K562 (cell line): Measurements from ENCODE around the gene NEU1. TPM values are rescaled to one million over a fixed set of nuclear protein-coding genes. Genes with fewer than 3 reads are reported as not detected.

Experiments used
- CCAR2 ChIP-seq: fragments of 200-400 bp; formaldehyde crosslinking; IDR thresholded peaks from 2 replicates; pipeline ENCODE4 v1.6.1; 2017; ENCODE audit warnings: mild to moderate bottlenecking, low read depth, low read length
- EWSR1 ChIP-seq: fragments of 450-650 bp; IDR thresholded peaks from 2 replicates; pipeline ENCODE4 v1.6.1; 2018; ENCODE audit warnings: borderline replicate concordance, mild to moderate bottlenecking, low read depth, moderate library complexity; ENCODE audit not compliant: partially characterized antibody
- FOS ChIP-seq: IDR thresholded peaks from 3 replicates; pipeline ENCODE4 v1.6.1; 2011; ENCODE audit not compliant: insufficient read length; ENCODE audit errors: extremely low read depth
- GABPB1 ChIP-seq: sonication (generic); formaldehyde crosslinking; IDR thresholded peaks from 2 replicates; pipeline ENCODE4 v1.8.0; 2022; ENCODE audit warnings: mild to moderate bottlenecking, missing genetic modification reagents
- HDAC1 ChIP-seq, 2 experiments: fragments of 450-650 bp; IDR thresholded peaks; 2 replicates each; pipeline ENCODE4 v1.6.1; 2016 to 2017; ENCODE audit warnings: inconsistent platforms in 1 of 2, mild to moderate bottlenecking in 1 of 2, moderate library complexity in 1 of 2
- JUN ChIP-seq, 2 experiments: sonication (generic) in 1 of 2; formaldehyde crosslinking in 1 of 2; IDR thresholded peaks; 2 replicates each; pipeline versions ENCODE4 v1.6.1 to v1.8.0; 2012 to 2022; ENCODE audit warnings: borderline replicate concordance in 2 of 2, mild to moderate bottlenecking in 2 of 2, improper control_type of control experiment in 1 of 2, low read depth in 1 of 2, low read length in 1 of 2, missing genetic modification reagents in 1 of 2
- KLF13 ChIP-seq: fragments of 450-650 bp; IDR thresholded peaks from 2 replicates; pipeline ENCODE4 v1.6.1; 2016; ENCODE audit warnings: missing genetic modification characterization, low read depth, mild to moderate bottlenecking, missing compliant biosample characterization, moderate library complexity, borderline replicate concordance
- PHF8 ChIP-seq: fragments of 200-600 bp; sonication (generic); IDR thresholded peaks from 2 replicates; pipeline ENCODE4 v1.6.1; 2012; ENCODE audit warnings: mixed run types, mild to moderate bottlenecking, inconsistent platforms, low read length, moderate library complexity, borderline replicate concordance
- RFX5 ChIP-seq: IDR thresholded peaks from 2 replicates; pipeline ENCODE4 v1.6.1; 2011; ENCODE audit warnings: low read depth, mild to moderate bottlenecking, improper control_type of control experiment, low read length
- RUNX1 ChIP-seq: sonication (generic); IDR thresholded peaks from 2 replicates; pipeline ENCODE4 v1.6.1; 2016; ENCODE audit warnings: antibody characterized with exemption, low read depth
- SMC3 ChIP-seq: conservative IDR thresholded peaks from 2 replicates; pipeline ENCODE4 v1.6.1; 2011; ENCODE audit warnings: low read depth, low read length, improper control_type of control experiment; ENCODE audit not compliant: insufficient read depth
- SPI1 ChIP-seq: IDR thresholded peaks from 2 replicates; pipeline ENCODE4 v1.6.1; 2011; ENCODE audit warnings: low read depth, low read length, control low read depth, borderline replicate concordance
- TBP ChIP-seq: optimal IDR thresholded peaks from 2 replicates; pipeline ENCODE3; 2011; ENCODE audit warnings: low read depth, low read length, improper control_type of control experiment
- XRCC4 ChIP-seq: IDR thresholded peaks from one replicate; pipeline ENCODE4 v1.6.1; 2011; ENCODE audit not compliant: insufficient read depth, insufficient read length; ENCODE audit errors: extremely low read depth
- ZNF282 ChIP-seq: sonication (generic); formaldehyde crosslinking; IDR thresholded peaks from 2 replicates; pipeline ENCODE4 v1.8.1; 2023; ENCODE audit warnings: missing genetic modification reagents
- ZNF668 ChIP-seq: fragments of 250-450 bp; sonication (Bioruptor Pico); IDR thresholded peaks from 2 replicates; pipeline ENCODE4 v1.8.0; 2022; ENCODE audit warnings: mild to moderate bottlenecking, inconsistent platforms
- polyA plus RNA-seq, 8 experiments: library from polyadenylated mRNA; depleted of rRNA in 4 of 8; stranded (reverse) in 5 of 8; unstranded in 3 of 8; fragments of >200 nt; fragmentation: Nextera tagmentation in 2 of 8; fragmentation: Illumina TruSeq in 1 of 8; extraction: Ambion mirVana in 2 of 8; extraction: Trizol in 1 of 8; gene quantifications; 2 replicates each; pipeline versions ENCODE4 v1.2.1 to v1.2.3, GENCODE V29; 2011 to 2014; ENCODE audit warnings: inconsistent platforms in 1 of 8, missing spikeins in 1 of 8
- total RNA-seq, 7 experiments: library from RNA; depleted of rRNA in 6 of 7; stranded (reverse); fragments of >200 nt in 6 of 7; fragmentation: Illumina TruSeq in 2 of 7; extraction: Trizol in 2 of 7; gene quantifications; 2 replicates each; pipeline versions ENCODE4 v1.2.1 to v1.2.3, GENCODE V29; 2011 to 2021; ENCODE audit warnings: low replicate concordance in 1 of 7
- TF ChIP-seq, protein P1 (sequence below): fragments of 200-400 bp; formaldehyde crosslinking; IDR thresholded peaks from 2 replicates; pipeline ENCODE4 v1.6.1; 2017; ENCODE audit warnings: mild to moderate bottlenecking, low read depth, low read length, moderate library complexity
- TF ChIP-seq, protein P2 (sequence below): fragments of 250-450 bp; sonication (Bioruptor Pico); IDR thresholded peaks from 2 replicates; pipeline ENCODE4 v1.4.0; 2020
- TF ChIP-seq, protein P3 (sequence below): sonication (generic); formaldehyde crosslinking; IDR thresholded peaks from 2 replicates; pipeline ENCODE4 v1.9.0; 2022; ENCODE audit warnings: mild to moderate bottlenecking, missing genetic modification reagents
- TF ChIP-seq, protein P4 (sequence below): fragments of 250-450 bp; sonication (Bioruptor Pico); IDR thresholded peaks from 2 replicates; pipeline ENCODE4 v1.5.0; 2020; ENCODE audit warnings: mild to moderate bottlenecking, borderline replicate concordance
- TF ChIP-seq, protein P5 (sequence below): sonication (generic); formaldehyde crosslinking; IDR thresholded peaks from 2 replicates; pipeline ENCODE4 v1.8.0; 2022; ENCODE audit warnings: mild to moderate bottlenecking, low read depth, missing genetic modification reagents

NEU1 gene
- total and polyA plus RNA-seq, 9 of the 15 experiments (the other 6 are each of a cell fraction or from before 2014, with no cell fraction given) = 14.8 to 67.8 (median 51.0) TPM

DNA sequence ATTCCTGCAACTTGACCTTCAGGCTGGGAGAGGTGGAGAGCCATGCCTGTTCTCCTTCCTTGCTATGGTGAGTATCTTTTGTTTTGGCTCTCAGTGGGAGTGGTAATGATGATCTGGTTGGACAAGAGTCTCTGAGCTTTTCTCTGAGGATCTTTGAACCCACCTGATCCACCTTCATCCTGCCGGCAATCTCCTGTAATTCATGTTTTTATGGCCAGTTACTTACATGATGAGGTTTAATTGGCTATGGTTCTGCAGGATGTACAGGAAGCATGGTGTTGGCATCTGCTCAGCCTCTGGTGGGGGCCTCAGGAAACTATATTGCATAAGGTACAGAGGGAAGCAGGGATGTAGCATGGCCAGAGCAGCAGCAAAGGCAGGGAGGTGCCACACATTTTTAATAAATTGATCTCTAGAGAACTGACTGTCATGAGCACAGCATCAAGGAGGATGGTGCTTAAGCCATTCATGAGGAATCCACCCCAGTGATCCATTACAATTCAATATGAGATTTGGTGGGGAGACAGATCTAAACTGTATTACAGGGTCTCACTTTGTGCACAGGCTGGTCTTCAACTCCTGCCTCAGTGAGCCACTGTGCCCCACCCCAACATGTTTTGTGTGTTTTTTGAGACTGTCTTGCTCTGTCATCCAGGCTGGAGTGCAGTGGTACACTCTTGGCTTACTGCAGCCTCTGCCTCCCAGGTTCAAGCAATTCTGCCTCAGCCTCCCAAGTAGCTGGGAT is 25.1 kb downstream of the NEU1 start (continued):
- TF ChIP-seq JUN (IDR thresholded peaks at IDR 0.05; ENCODE audit: borderline replicate concordance, low read depth, low read length) (no peak), JUN (CRISPR knock-in tag; IDR thresholded peaks at IDR 0.05; ENCODE audit: borderline replicate concordance) (no peak), EWSR1 (no peak), RUNX1 (no peak), RFX5 (no peak), ZNF282 (CRISPR knock-in tag) (no peak), FOS (no peak), GABPB1 (CRISPR knock-in tag) (peak; percentile 66), SPI1 (no peak), HDAC1 (IDR thresholded peaks at IDR 0.05) (no peak; a peak in 1 of 4 replicates), CCAR2 (no peak), TBP (no peak), ZNF668 (CRISPR knock-in tag) (no peak), XRCC4 (no peak), SMC3 (no peak), KLF13 (no peak), PHF8 (no peak)
- TF ChIP-seq, protein P1, sequence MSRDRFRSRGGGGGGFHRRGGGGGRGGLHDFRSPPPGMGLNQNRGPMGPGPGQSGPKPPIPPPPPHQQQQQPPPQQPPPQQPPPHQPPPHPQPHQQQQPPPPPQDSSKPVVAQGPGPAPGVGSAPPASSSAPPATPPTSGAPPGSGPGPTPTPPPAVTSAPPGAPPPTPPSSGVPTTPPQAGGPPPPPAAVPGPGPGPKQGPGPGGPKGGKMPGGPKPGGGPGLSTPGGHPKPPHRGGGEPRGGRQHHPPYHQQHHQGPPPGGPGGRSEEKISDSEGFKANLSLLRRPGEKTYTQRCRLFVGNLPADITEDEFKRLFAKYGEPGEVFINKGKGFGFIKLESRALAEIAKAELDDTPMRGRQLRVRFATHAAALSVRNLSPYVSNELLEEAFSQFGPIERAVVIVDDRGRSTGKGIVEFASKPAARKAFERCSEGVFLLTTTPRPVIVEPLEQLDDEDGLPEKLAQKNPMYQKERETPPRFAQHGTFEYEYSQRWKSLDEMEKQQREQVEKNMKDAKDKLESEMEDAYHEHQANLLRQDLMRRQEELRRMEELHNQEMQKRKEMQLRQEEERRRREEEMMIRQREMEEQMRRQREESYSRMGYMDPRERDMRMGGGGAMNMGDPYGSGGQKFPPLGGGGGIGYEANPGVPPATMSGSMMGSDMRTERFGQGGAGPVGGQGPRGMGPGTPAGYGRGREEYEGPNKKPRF = no peak
- TF ChIP-seq, protein P2, sequence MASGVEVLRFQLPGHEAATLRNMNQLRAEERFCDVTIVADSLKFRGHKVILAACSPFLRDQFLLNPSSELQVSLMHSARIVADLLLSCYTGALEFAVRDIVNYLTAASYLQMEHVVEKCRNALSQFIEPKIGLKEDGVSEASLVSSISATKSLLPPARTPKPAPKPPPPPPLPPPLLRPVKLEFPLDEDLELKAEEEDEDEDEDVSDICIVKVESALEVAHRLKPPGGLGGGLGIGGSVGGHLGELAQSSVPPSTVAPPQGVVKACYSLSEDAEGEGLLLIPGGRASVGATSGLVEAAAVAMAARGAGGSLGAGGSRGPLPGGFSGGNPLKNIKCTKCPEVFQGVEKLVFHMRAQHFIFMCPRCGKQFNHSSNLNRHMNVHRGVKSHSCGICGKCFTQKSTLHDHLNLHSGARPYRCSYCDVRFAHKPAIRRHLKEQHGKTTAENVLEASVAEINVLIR = no peak
- TF ChIP-seq, protein P3, sequence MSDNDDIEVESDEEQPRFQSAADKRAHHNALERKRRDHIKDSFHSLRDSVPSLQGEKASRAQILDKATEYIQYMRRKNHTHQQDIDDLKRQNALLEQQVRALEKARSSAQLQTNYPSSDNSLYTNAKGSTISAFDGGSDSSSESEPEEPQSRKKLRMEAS (CRISPR knock-in tag) = no peak
- TF ChIP-seq, protein P4, sequence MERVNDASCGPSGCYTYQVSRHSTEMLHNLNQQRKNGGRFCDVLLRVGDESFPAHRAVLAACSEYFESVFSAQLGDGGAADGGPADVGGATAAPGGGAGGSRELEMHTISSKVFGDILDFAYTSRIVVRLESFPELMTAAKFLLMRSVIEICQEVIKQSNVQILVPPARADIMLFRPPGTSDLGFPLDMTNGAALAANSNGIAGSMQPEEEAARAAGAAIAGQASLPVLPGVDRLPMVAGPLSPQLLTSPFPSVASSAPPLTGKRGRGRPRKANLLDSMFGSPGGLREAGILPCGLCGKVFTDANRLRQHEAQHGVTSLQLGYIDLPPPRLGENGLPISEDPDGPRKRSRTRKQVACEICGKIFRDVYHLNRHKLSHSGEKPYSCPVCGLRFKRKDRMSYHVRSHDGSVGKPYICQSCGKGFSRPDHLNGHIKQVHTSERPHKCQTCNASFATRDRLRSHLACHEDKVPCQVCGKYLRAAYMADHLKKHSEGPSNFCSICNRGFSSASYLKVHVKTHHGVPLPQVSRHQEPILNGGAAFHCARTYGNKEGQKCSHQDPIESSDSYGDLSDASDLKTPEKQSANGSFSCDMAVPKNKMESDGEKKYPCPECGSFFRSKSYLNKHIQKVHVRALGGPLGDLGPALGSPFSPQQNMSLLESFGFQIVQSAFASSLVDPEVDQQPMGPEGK (CRISPR knock-in tag) = no peak
- TF ChIP-seq, protein P5, sequence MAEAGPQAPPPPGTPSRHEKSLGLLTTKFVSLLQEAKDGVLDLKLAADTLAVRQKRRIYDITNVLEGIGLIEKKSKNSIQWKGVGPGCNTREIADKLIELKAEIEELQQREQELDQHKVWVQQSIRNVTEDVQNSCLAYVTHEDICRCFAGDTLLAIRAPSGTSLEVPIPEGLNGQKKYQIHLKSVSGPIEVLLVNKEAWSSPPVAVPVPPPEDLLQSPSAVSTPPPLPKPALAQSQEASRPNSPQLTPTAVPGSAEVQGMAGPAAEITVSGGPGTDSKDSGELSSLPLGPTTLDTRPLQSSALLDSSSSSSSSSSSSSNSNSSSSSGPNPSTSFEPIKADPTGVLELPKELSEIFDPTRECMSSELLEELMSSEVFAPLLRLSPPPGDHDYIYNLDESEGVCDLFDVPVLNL (CRISPR knock-in tag) = no peak
